HG02623 (cell line): ENCODE results near the gene LAMA3.

ENCODE experiments used
- ATAC-seq: cut with Tn5 transposase; IDR thresholded peaks from one replicate; pipeline ENCODE4 v1.9.1; 2021; ENCODE audit warnings: moderate library complexity; ENCODE audit not compliant: unreplicated experiment

The LAMA3 gene

DNA sequence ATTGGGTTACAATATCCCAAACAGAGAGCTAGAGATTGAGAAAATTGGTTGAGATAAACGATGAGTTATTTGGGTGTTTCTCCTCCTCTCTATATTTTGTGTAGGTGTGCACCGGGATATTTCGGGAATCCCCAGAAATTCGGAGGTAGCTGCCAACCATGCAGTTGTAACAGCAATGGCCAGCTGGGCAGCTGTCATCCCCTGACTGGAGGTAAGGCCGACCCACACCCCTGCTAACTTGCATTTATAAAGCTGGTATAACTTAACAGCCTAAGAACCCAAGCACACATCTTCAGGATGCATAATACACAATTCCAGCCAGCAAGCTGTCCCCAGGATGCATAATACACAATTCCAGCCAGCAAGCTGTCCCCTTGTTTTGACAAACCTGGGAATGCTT lies 200.7 kb downstream of the LAMA3 start:
- no peak for ATAC-seq

- no peak for ATAC-seq
These were observed 201.3 kb downstream of the LAMA3 start for GRCh38 chr18:23890589-23890988.

DNA sequence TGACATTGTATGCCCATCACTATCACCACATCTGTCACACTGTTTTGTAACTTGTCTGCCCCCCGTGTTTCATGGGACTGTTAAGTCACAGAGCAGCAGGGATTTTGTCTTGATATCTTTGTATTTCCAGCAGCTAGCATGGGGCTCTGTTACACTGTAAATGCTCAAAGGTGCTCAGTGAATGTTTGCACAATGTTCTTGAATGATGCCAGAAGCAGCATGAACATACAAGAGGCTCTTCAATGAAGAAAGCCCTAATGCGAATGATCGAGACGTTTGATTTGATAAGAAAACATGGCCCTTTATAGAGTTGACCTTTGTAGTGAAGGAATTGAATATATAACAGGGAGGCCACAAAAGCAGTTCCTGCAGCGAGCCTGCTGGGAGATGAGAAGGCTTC lies 204.4 kb downstream of the LAMA3 start:
- ATAC-seq = no peak

GRCh38 chr18:23894661-23895175 lies 205.5 kb downstream of the LAMA3 start:
- no peak for ATAC-seq

DNA sequence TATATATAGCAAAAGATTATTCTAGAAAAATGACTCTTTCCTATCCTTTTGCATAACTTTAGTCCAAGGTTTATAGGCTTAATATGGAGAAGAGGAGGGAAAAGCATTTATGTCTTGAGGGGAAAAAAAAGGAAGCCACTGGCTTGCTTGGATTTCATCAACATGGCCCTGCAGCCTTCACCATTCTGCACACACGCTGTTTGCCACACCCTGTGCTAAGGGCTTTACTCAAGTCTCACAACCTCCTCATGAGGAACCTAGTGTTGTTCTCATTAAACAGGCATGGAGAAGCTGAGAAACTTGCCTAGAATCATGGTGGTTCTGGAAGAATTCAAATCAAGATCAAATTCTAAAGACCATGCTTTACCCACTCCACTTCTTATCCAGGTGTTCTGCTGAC lies 208.0 kb downstream of the LAMA3 start:
- no peak for ATAC-seq

DNA sequence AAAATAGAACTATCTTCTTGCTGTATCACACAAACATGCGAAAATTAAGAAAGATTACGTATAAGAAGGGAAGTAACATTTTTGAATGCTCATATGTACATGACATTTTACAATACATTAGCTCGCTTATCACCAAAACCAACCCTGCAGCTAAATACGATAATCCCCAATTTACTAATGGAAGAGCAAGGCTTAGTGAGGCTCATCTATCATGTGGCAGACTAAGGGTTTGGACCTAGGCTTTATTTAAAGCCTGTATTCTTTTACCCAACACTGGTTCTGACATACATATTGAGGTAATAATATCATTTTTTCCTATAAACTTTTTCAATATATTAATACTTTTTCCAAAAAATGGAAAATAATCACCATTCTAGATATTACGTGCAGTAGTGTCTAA lies 208.5 kb downstream of the LAMA3 start:
- ATAC-seq = no peak

DNA sequence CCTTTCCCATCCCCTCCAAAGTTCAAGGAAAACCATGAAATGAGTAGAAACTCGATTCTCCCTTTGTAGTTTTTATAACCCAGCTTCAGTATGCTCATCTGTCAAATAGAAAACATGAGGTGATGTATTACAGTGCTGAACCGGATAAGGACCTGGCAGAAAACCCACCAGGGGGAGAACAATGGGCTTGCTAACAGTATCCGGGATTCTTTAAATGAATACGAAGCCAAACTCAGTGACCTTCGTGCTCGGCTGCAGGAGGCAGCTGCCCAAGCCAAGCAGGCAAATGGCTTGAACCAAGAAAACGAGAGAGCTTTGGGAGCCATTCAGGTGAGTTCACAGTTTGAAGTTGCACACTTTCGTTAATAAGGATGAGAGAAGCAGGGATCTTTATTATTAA lies 211.7 kb downstream of the LAMA3 start:
- no peak for ATAC-seq

- no peak for ATAC-seq
These were observed 213.1 kb downstream of the LAMA3 start for GRCh38 chr18:23902396-23902795.

DNA sequence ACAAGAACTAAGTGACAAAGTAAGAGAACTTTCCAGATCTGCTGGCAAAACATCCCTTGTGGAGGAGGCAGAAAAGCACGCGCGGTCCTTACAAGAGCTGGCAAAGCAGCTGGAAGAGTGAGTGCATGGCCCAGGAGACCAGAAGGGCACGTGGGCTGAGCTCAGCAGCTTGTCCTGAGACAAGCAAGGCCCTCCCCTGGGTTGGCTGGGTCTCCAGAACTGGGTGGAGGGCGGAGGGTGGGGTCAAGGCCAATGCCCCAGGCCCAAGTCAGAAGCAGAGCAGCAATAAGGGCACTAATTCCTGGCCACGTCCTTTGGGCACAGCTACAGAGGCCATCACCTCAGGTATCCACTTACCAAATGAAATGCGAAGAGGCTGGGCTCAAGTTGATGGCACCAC lies 214.7 kb downstream of the LAMA3 start:
- no peak for ATAC-seq

DNA sequence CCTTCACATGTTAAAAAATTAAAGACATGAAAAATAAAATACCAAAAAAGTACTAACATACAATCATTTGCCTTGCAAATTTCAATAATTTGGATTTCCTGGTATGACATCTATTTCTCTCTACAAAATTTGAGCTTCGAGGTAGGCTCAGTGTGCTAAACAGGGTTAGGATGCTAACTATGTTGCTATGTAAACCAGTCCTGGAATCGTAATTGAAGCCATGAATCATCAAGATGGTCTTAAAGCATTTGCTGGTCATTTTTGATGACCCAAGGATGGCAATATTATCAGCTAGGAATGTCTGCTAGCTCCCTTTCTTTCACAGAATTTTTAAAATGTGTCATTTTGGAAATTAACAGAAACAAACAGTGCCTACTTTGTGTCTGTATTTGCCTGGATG lies 217.4 kb downstream of the LAMA3 start:
- ATAC-seq = no peak

- no peak for ATAC-seq
These were observed 219.6 kb downstream of the LAMA3 start for GRCh38 chr18:23908827-23909226.

DNA sequence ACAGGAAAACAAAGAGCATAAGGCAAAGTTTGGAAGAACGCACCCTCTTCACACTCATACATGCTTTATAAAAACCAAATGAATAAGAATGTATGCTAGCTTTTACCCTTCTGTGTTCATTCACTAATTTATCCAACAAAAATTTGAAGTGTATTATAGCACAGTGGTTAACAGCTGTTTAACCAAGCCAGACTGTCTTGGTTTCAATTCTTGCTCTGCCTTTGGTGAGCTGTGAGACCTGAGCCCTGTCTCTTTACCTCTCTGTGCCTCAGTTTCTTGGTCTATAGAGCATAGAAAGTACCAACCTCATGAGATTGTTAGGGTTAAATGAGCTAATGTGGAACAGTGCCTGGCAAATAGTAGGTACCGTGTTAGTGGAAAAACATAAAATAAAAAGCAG lies 220.8 kb downstream of the LAMA3 start:
- ATAC-seq = no peak

DNA sequence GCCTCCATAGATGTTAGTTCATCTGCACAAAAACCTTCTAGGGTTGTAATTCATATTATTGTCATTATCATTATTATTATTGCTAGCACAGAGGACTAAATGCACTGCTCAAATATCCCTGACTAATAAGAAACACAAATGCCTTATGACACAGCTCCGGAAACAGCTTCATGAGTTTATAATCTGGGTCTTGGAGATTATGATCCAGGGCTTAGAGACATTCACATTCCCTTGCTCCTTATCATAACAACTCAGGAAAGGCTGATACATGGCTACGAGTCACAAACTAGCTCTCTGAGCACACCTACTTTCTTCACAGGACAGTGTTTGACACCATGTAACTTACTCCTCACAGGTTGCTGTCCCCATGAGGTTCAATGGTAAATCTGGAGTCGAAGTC lies 223.1 kb downstream of the LAMA3 start:
- no peak for ATAC-seq

GRCh38 chr18:23916338-23916737 lies 227.1 kb downstream of the LAMA3 start:
- no peak for ATAC-seq

- peak; percentile 73 for ATAC-seq
These were observed 229.3 kb downstream of the LAMA3 start for GRCh38 chr18:23918395-23919032.

GRCh38 chr18:23920054-23920453 lies 230.8 kb downstream of the LAMA3 start:
- no peak for ATAC-seq

GRCh38 chr18:23921716-23922285 lies 232.5 kb downstream of the LAMA3 start:
- no peak for ATAC-seq

- ATAC-seq = no peak
These were observed 233.7 kb downstream of the LAMA3 start for GRCh38 chr18:23922939-23923338.

GRCh38 chr18:23924813-23925212 lies 235.6 kb downstream of the LAMA3 start:
- ATAC-seq = no peak

DNA sequence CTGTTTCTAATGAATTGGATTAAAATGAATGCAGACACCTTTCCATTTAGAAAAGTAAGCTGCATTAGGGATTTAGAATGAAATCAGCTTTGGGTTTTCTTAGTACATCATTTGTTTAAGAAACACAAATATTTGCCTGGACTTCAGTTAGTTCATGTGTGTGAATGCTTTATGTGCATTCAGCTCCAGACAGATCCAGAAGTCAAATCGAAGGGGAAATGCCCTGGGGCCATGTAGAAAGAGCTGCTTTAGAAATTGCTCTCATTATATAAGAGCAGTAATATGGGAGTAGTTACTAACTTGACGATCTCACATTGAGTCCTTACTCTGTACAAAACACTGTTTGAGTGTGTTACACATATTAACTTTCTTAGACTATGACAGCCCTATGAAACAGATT lies 237.3 kb downstream of the LAMA3 start:
- ATAC-seq = no peak

DNA sequence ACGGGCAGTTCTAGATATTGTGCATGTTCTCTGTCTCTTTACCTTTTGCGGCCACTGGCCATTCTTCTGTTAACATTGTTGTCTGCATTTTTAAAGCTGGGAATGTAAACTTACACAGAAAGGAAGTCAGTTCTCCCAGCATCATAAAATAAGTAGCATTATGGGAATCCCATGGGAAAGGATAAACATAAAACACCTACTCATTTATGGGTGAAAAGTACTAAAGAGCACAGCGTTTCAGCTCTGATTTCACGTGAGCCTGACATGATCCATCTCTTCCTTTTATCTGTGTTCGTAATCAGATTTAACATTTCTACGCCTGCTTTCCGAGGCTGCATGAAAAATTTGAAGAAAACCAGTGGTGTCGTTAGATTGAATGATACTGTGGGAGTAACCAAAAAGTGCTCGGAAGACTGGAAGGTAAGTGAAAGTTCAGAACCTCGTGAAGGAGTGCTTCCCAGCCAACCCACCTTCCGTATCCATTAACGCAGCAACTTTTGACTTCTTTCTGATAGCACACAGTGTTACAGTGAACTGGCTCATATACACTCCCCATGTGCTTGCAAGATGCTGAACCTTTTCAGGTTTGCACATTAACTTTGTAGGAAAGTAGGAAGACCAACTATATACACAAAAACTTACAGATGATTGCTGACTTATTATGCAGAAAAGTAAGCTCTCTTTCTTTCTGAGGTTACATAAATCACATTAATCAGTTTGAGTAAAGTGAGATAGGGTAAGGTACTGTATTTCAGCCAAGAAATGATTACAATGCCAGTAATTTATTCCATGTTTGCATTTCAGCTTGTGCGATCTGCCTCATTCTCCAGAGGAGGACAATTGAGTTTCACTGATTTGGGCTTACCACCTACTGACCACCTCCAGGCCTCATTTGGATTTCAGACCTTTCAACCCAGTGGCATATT lies 238.8 kb downstream of the LAMA3 start:
- ATAC-seq = no peak
